PC-9 (cell line): ENCODE data around the gene AGPAT3. TPM values are rescaled to one million over a fixed set of nuclear protein-coding genes. Genes with fewer than 3 reads are reported as not detected.

Experiments
- BruUV-seq: library from RNA; stranded (reverse); fragments of 400-500 nt; replicated peaks from 2 replicates; lab custom pipeline; 2021; lab: Mats Ljungman, UMichigan
- CTCF ChIA-PET: fragments of 300-600 bp; sonication (Branson Sonifier 250); formaldehyde crosslinking; loops from one replicate; lab custom pipeline; 2022; ENCODE audit warnings: antibody characterized with exemption; lab: Charles Lee
- POLR2A ChIA-PET: fragments of 300-600 bp; sonication (Branson Sonifier 250); formaldehyde crosslinking; loops from one replicate; lab custom pipeline; 2022; ENCODE audit warnings: antibody characterized with exemption; ENCODE audit not compliant: unreplicated experiment; lab: Charles Lee
- DNase-seq, 2 experiments: peaks; one replicate each; pipeline versions ENCODE4 v3.0.0 to v3.0.0-alpha.2; 2015 to 2022; ENCODE audit warnings: mixed read lengths in 1 of 2
- H2AFZ ChIP-seq: fragments of 200-600 bp; sonication (generic); 2 replicates; pipeline ENCODE4 v1.8.1; 2017; ENCODE audit warnings: antibody characterized with exemption
- H3F3A ChIP-seq: fragments of 200-600 bp; sonication (generic); 2 replicates; pipeline ENCODE4 v1.8.1; 2017; ENCODE audit warnings: antibody characterized with exemption, mild to moderate bottlenecking, low read depth; ENCODE audit not compliant: insufficient read depth
- H3K27ac ChIP-seq: fragments of 200-600 bp; sonication (generic); 2 replicates; pipeline ENCODE4 v1.6.1; 2016; ENCODE audit warnings: mixed run types
- H3K27me3 ChIP-seq: fragments of 200-600 bp; sonication (generic); 2 replicates; pipeline ENCODE4 v1.6.1; 2016; ENCODE audit warnings: low read depth, mixed run types; ENCODE audit not compliant: insufficient read depth
- H3K36me3 ChIP-seq: fragments of 200-600 bp; sonication (generic); 2 replicates; pipeline ENCODE4 v1.6.1; 2016; ENCODE audit warnings: low read depth, mixed run types
- H3K4me1 ChIP-seq: fragments of 200-600 bp; sonication (generic); replicated peaks from 2 replicates; pipeline ENCODE4 v1.6.1; 2016; ENCODE audit warnings: mixed run types; ENCODE audit not compliant: insufficient read depth
- H3K4me2 ChIP-seq: fragments of 200-600 bp; sonication (generic); 2 replicates; pipeline ENCODE4 v1.6.1; 2017; ENCODE audit warnings: mixed run types
- H3K4me3 ChIP-seq: fragments of 200-600 bp; sonication (generic); 2 replicates; pipeline ENCODE4 v1.6.1; 2016; ENCODE audit warnings: mixed run types
- H3K79me2 ChIP-seq: fragments of 200-600 bp; sonication (generic); 2 replicates; pipeline ENCODE4 v1.6.1; 2017; ENCODE audit warnings: low read depth, mixed run types
- H3K9me2 ChIP-seq: fragments of 200-600 bp; sonication (generic); 2 replicates; pipeline ENCODE4 v1.8.1; 2017; ENCODE audit warnings: mild to moderate bottlenecking; ENCODE audit not compliant: insufficient read depth
- H3K9me3 ChIP-seq: fragments of 200-600 bp; sonication (generic); 2 replicates; pipeline ENCODE4 v1.8.1; 2016; ENCODE audit warnings: low read depth; ENCODE audit not compliant: insufficient read depth
- H4K20me1 ChIP-seq: fragments of 200-600 bp; sonication (generic); 2 replicates; pipeline ENCODE4 v1.8.1; 2017; ENCODE audit not compliant: insufficient read depth
- EZH2 ChIP-seq: fragments of 200-600 bp; sonication (generic); IDR thresholded peaks from 2 replicates; pipeline ENCODE4 v1.8.0; 2017; ENCODE audit warnings: antibody characterized with exemption, low read depth
- intact Hi-C: fragments of 100-400 bp; cut with micrococcal nuclease; formaldehyde crosslinking; loops from one replicate; pipeline ENCODE4 v1.10.0; 2022; ENCODE audit not compliant: unreplicated experiment
- total RNA-seq: library from RNA; stranded (reverse); gene quantifications from 2 replicates; pipeline ENCODE4 v1.2.3, GENCODE V29; 2021
- TF ChIP-seq, protein P1 (sequence below): fragments of 200-600 bp; sonication (generic); conservative IDR thresholded peaks from 2 replicates; pipeline ENCODE4 v1.6.1; 2017; ENCODE audit warnings: mixed run types, antibody characterized with exemption, mild to moderate bottlenecking, moderate library complexity

AGPAT3 gene
- total RNA-seq, 1 experiment from 2014 or later = 39.0 TPM

DNA sequence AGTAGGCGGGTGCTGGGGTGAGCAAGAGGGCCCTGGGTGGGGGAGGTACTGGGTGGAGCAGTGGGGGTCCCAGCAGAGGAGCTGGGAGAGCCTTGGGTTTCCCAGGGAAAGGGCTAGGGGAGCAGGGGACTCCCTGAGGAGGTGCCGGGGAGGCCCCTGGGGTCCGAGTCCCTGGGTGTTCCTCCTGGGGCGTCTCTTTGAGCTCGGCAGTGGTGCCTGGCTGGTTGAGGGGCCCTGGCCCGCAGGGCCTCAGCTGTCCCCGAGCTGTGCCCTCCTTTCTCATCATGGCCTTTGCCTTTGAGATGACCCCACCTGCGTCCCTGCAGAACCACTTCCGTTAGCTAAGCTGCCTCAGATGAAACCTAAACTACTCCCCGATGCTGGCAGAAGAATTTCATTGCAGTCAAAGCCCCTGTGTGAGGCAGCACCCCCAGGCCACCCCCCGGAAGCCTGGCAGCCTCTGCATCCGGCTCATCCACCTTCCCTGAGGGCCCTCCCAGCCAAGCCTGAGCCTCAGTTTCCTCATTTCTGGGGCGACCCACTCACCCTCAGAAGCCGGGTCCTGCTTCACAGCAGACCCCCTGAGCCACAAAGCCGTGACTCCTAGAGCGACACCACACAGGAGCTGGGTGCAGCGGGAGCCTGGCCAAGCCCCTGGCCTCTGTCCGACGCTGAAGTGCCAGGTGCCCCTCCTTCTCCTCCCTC lies 103.5 kb downstream of the AGPAT3 start:
- H3K4me3 ChIP-seq = no peak overlapping the region
- no peaks in the 10 kb centered on the region for H3K9me3 ChIP-seq
- H3K27ac ChIP-seq = no peak overlapping the region
- no peaks in the 10 kb centered on the region for H3K36me3 ChIP-seq
- no peak overlapping the region for H3K4me2 ChIP-seq
- CTCF ChIA-PET = no interaction called here
- H3K27me3 ChIP-seq = no peaks in the 10 kb centered on the region
- BruUV-seq = no TSS peak
- H3K4me1 ChIP-seq = no peaks in the 10 kb centered on the region
- H4K20me1 ChIP-seq = no peaks in the 10 kb centered on the region
- DNase-seq = no peak
- POLR2A ChIA-PET = no interaction called here
- no peaks in the 10 kb centered on the region for H3K9me2 ChIP-seq
- no peaks in the 10 kb centered on the region for H3K79me2 ChIP-seq
- H2AFZ ChIP-seq = no peak overlapping the region
- intact Hi-C loops = no loop called here
- no peaks in the 10 kb centered on the region for H3F3A ChIP-seq
- TF ChIP-seq EZH2 = no peak
- TF ChIP-seq, protein P1, sequence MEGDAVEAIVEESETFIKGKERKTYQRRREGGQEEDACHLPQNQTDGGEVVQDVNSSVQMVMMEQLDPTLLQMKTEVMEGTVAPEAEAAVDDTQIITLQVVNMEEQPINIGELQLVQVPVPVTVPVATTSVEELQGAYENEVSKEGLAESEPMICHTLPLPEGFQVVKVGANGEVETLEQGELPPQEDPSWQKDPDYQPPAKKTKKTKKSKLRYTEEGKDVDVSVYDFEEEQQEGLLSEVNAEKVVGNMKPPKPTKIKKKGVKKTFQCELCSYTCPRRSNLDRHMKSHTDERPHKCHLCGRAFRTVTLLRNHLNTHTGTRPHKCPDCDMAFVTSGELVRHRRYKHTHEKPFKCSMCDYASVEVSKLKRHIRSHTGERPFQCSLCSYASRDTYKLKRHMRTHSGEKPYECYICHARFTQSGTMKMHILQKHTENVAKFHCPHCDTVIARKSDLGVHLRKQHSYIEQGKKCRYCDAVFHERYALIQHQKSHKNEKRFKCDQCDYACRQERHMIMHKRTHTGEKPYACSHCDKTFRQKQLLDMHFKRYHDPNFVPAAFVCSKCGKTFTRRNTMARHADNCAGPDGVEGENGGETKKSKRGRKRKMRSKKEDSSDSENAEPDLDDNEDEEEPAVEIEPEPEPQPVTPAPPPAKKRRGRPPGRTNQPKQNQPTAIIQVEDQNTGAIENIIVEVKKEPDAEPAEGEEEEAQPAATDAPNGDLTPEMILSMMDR = no peak

DNA sequence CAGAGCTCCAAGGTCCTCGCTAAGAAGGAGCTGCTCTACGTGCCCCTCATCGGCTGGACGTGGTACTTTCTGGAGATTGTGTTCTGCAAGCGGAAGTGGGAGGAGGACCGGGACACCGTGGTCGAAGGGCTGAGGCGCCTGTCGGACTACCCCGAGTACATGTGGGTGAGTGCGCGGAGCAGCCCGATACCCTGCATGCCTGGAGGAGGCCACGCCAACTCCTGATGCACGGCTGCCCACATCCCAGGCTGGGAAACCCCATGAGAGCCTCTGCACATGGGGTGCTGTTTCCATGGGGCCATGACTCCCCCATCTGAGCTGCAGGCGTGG lies 104.1 kb downstream of the AGPAT3 start:
- no peak for DNase-seq
- Histone ChIP-seq H3K9me2 (no peaks in the 10 kb centered on the region), H3K27me3 (no peaks in the 10 kb centered on the region), H3K4me3 (no peak overlapping the region), H3K36me3 (no peaks in the 10 kb centered on the region), H3K27ac (no peak overlapping the region), H2AFZ (no peak overlapping the region), H3K9me3 (no peaks in the 10 kb centered on the region), H3K4me1 (no peaks in the 10 kb centered on the region), H3F3A (0 out of 2 replicates have a peak, but pooled peaks cover 2% of the 10 kb centered on the region), H3K4me2 (no peak overlapping the region), H4K20me1 (no peaks in the 10 kb centered on the region), H3K79me2 (no peaks in the 10 kb centered on the region)
- intact Hi-C loops = no loop called here
- TF ChIP-seq, protein P1 = no peak
- TF ChIP-seq EZH2 = no peak
- no TSS peak for BruUV-seq
- ChIA-PET CTCF (no interaction called here), POLR2A (no interaction called here)

DNA sequence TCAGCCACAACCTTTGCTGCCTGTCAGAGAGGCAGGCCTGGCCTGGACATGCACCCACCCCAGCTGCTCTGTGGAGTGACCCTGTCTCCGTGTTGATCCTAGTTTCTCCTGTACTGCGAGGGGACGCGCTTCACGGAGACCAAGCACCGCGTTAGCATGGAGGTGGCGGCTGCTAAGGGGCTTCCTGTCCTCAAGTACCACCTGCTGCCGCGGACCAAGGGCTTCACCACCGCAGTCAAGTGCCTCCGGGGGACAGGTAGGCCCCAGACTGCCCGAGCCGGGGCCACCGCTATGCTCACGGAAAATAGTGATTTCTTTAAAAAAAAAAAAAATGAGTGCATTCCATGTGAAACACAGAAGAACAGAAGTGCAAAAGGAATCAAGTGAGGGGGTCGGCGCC lies 105.5 kb downstream of the AGPAT3 start:
- Histone ChIP-seq H4K20me1 (no peaks in the 10 kb centered on the region), H2AFZ (no peak overlapping the region), H3K4me3 (no peak overlapping the region), H3K27me3 (no peaks in the 10 kb centered on the region), H3K4me1 (no peaks in the 10 kb centered on the region), H3K9me2 (no peaks in the 10 kb centered on the region), H3K27ac (no peak overlapping the region), H3K79me2 (no peaks in the 10 kb centered on the region), H3F3A (peaks cover 3% of the 10 kb centered on the region; the same call in 1 of the 2 replicates), H3K36me3 (no peaks in the 10 kb centered on the region), H3K4me2 (no peak overlapping the region), H3K9me3 (no peaks in the 10 kb centered on the region)
- TF ChIP-seq, protein P1 = no peak
- no peak for TF ChIP-seq EZH2
- BruUV-seq = no TSS peak
- ChIA-PET CTCF (no interaction called here), POLR2A (no interaction called here)
- intact Hi-C loops = no loop called here
- DNase-seq = no peak
